Measurements from ENCODE around the gene C1orf94.
A peak's percentile ranks its signal among the peaks of the same experiment; 100 is the strongest.

The C1orf94 gene, protein sequence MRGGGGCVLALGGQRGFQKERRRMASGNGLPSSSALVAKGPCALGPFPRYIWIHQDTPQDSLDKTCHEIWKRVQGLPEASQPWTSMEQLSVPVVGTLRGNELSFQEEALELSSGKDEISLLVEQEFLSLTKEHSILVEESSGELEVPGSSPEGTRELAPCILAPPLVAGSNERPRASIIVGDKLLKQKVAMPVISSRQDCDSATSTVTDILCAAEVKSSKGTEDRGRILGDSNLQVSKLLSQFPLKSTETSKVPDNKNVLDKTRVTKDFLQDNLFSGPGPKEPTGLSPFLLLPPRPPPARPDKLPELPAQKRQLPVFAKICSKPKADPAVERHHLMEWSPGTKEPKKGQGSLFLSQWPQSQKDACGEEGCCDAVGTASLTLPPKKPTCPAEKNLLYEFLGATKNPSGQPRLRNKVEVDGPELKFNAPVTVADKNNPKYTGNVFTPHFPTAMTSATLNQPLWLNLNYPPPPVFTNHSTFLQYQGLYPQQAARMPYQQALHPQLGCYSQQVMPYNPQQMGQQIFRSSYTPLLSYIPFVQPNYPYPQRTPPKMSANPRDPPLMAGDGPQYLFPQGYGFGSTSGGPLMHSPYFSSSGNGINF

DNA sequence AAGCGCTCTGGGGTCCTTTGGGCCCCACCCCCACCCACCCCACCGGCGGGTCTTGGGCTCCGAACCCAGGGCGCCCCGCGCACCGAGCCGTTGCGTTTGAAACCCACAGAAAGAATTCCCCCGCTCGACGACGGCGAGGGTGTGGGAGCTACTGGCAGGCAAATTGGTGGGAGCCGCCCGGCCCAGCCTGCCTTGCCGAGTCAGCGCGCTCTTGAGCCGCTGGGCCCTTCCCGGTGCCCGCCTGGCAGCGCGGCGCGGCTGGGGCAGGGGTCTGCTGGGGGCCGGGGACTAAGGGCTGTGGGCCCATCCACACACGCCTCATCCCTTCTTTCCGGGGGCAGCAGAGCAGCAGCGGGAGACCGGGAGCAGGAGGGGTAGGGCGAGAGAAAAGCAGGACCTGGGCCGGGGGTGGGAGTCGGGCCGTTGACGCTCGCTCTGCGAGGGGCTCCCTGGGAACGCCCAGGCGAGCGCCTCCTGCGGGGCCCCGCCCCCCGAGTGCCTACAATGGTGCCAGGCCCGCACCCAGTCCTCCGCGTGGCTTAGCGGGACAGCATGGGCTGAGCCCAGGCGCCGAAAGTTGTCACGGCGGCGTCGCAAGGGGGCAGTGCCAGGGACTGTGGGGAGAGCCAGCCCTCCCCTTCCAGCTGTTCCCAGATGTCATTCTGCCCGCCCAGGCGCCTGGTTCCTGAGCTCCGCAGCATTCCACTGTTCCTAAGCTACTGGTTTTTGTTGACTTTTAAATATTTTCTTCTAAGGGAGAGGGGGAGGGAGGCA lies at the start of gene C1orf94:
C1orf94 (plus strand) TSS at position 78 of the 774 bp plus-strand sequence. CDS start 883 bp downstream, outside the sequence.
- no peak for DNase-seq

DNA sequence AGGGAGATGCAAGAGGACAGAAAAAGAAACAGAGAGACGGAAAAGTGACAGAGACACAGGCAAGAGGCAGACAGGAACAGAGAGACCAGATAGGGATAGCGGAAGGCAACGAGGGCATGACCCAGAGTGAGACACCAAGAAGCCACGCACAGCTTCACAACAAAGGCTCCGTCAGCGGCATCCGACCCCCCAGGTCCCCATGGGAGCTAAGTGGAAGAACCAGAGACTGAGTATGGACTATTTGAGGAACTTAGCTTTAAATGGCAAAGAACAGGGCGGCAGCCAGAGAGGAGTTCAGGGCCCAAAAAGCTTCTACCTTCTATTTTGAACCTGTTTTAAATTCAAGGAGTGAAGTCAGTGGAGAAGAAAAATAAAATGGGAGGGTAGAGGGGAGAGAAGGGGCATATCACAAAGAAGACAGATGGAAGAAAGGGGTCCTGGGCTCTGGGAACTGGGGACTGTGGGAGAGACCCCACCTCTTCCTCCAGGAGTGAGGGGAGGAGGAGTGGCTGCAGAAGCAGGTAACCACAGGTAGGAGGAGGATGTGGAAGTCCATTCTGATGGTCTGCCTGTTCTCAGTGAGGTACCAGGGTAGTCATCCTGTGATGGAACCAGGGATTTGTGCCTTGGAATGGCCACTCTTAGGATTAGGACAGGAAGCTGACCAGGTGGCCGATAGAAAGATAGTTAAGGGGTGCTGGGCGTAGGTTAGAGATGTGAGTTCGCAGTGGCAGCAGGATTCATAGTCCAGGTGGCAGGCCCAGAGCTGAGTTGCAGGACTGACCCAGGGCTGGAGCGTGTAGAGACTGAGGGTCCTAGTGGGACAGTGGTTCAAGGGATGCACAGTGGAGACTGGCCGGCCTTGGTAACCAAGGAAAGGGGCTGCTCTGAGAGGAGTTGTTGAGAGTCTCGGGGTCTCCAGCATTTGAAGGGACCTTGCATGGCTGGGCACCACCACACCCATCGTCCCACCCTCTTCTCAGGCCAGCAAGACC lies 49.4 kb upstream of the C1orf94 start:
- no peak for DNase-seq

DNA sequence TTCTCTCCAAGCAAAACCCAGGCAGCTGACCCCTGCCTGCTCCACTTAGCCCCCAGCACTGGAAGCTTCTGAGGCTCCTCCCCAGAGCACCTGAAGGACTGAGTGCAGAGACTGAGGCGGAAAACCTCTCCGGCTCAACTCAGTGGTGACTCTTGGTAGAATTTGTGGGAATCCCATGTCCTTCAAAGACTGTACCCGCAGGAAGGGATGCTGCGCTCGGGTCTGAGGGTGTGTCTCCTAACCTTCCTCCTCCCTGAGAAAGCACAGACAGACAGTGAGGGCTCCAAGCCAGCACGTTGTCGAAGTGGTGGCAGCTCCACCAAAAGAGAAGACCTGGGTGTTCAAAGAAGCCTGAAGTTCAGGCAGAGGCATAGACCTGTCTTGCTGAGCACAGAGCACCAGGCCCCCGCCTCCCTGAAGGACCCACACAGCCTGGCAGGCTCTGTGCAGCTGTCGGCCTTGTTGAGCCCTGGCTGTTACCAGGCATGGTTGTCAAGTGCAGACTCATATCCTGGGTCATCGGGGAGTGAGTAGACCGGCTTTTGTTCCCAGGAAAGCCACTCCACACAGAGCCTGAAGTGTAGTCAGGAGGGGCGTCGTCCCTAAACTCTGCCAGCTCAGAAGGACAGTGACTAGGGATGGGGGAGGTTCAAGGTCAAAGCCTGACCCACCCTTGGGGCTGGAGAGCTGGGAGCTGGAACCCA lies 48.4 kb upstream of the C1orf94 start:
- no peak for DNase-seq

DNA sequence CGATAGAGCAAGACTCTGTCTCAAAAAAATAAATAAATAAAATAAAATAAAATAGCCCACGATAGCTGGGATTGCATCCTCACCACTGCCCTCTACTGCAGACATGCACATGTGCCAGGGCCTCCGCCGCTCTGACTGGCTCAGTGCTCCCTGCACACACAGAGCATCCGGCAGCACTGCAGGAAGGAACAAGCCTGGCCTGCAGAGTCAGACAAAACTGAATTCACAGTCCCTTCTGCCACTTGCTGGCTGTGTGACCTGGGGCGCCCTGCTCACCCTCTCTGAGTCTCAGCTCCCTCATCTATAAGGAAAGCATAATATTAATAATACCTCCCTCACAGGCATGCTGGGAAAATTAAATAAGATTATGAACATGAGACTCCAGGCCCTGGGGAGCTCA lies 47.1 kb upstream of the C1orf94 start:
- DNase-seq = no peak

DNA sequence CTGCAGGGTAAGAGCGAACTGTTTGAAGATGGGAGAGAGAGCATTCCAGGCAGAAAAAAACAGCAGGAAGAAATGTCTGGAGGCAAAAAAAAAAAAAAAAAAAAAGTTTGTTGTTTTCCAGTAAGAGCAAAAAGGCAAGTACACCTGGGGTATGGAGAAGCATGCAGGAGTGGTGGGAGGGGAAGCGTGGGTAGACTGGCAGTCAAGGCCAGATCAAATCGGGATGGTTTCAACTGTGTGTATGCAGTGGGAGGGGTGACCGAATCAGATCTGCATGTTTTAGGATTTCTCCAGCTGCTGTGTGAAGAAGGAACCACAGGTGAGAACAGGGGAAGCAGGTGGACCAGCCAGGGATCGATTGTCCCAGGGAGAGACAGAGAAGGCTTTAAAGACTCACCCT lies 46.4 kb upstream of the C1orf94 start:
- DNase-seq = no peak

DNA sequence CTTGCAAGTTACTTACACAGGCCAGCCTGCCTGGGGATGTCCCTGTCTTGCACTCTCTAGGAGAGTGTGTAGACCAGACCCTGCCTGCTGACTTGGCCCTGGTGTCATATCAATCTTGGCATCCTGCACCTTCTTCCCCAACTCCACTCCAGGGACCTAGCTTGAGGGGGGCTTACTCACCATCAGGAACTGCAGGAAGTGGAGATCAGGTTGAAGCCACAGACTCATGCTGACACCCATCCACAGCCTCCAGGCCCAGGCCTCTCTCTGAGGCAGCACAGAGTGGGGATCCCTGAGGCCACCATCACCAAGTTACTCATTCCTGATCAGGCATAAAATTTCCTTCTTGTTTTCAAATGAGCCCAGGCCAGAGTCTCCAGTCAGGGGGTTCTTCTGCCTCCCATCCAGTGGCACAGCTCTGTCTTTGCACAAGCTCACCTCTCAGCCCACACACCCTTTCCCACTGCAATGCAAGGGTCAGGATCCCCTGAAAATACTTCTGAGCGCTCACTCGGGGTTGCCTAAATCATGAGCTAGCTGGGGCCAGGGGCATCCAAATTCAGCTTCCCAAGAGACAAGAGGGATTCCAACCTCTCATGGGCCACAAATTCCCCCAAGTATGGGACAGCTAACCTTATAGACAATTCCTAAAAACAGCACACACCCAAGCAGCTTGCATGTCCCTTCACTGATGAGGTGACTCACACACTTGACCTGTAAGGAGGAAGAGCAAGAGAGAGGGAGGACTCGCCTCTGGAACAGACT lies 45.1 kb upstream of the C1orf94 start:
- no peak for DNase-seq

DNA sequence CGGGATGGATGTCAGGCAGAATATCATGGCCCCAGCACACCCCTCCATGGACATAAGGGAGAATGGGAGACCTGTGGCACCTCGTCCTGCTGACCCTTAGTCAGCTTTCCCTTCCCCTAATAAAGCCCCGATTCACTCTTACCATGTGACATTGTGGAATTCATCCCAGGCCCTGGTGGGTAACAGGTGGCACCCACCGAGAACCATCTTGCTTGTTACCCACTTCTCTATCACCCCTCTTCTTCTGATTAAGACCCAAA lies 44.6 kb upstream of the C1orf94 start:
- no peak for DNase-seq

DNA sequence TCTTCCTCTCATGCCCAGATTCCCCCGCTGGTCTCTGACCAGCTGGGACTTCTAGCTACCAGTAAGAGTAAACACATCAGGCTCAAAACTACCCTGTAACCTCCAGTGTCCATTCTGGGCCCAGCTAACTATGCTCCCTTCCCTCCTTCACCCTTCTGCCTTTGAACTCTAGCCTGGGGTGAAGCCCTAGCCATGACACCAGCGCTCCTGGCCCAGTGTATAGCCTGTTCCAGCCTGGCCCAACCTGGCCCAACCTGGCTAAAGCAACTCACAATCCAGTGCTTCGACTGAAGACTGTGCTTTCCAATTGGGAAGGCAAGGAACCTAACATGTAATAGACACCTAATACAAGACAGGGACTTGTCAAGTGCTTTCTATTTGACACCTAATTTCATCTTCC lies 39.3 kb upstream of the C1orf94 start:
- DNase-seq = no peak

DNA sequence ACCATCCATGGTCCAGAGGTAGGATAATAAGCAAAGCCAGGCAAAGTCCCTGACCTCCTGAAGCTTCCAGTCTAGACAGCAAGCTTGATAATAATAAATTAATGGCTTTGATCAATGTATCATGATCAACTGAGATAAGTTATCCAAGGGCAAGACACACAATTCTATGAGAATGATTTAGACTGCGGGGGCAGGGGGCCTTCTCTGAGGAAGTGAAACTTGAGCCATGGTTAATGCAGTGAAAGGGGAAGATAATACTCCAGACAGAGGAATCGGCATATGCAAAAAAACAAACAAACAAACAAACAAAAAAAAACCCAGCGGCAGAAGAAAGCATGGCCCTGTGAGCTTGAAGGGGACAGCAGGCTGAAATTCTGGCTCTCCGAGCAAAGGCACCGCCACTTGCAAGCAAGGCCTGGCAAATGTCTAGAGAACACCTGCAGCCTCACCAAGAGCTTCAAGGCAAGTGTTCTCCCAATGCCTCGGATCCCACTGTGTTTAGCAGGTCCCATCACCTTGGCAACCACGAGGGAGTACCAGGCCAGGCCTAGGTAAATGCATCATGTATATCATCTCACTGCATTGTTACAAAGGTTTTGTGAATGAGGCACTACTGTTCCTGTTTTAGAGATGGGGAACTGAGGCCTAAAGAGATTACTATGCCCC lies 36.6 kb upstream of the C1orf94 start:
- DNase-seq = no peak

DNA sequence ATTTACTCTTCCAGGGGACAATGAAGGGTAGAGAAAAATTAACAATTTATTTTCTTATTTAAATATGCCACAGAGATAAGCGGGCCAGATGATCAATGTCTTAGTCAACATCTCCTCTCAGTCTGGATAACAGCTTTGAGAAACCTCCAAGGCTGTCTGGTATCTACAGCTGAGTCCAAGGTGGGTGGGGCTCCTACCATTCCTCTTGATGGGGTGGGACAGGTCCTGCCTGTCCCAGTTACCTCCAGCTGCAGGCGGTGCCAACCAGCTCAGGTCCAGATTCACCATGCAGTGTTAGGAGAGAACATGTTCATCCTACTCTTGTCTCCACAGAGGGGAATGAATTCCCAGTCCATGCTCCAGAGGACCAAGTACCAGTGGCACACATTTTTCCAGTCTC lies 32.7 kb upstream of the C1orf94 start:
- DNase-seq = no peak

DNA sequence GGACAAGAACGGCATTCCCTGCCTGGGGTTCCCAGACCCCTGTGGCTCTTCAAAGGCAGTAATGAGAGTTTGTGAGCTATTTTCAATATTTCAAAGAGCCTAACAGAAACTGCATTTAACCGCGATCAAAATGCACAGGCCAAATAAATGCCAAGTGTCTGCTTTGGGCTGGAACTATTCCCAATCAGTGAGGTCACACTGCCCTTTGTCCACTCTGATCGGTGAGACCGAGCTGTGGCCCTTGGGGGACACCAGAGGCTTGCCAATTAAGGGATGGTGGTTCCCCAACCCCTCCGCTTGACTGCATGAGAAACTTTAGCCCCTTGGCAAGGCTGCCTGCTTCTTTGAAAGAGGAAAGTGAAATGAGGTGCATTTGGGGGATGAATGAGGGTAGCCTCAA lies 31.9 kb upstream of the C1orf94 start:
- DNase-seq = no peak

DNA sequence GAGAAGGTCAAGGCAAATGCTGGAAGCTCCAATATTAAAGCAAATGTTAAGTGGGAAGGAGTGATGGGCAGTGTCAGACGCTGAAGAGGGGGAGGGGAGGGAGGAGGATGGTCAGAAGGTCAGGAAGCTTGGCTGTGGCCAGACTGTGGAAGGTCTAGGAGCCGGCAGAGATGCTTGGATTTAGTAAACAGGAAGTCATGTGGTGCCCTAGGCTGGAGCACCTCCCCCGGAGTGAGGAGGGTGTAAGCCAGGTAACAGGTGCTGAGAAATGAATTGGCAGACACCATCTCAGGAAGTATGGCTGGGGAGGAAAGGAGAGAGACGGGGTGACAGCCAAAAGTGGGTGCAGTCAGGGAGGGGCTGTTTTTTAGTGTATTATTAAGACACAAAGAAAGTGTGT lies 29.4 kb upstream of the C1orf94 start:
- DNase-seq = peak; percentile 90

DNA sequence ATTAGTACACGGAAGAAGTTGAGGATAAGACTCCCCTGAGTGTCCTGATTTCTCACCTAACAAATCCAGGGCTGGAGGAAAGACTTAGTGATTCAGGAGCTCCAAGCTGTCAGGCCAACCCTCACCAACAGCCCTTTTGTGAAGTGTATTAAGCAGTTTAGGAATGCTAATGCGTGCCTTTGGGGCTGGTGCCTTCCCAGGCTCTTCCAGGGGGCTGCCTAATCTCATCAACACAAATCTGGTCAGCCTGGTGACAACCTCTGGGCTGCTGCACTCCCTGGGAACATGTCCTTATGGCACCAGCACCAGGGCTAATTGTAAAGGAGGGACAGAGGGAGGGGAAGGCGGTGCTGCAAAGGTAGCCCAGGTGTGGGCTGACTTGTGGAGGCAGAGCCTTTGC lies 27.2 kb upstream of the C1orf94 start:
- no peak for DNase-seq

DNA sequence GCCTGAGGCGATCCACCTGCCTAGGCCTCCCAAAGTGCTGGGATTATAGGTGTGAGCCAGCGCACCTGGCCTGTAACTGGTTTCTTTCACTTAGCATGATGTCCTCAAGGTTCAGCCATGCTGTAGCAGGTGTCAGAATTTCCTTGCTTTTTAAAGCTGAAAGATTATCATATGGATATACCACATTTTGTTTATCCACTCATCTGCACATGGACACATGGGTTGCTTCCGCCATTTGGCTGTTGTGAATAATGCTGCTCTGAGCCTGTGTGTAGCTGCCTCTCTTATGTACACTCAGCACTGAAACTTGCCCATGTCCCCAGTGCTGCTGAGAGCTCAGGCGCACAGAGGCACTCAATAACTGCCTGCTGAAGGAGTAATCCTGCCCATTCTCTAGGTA lies 23.5 kb upstream of the C1orf94 start:
- DNase-seq = no peak

DNA sequence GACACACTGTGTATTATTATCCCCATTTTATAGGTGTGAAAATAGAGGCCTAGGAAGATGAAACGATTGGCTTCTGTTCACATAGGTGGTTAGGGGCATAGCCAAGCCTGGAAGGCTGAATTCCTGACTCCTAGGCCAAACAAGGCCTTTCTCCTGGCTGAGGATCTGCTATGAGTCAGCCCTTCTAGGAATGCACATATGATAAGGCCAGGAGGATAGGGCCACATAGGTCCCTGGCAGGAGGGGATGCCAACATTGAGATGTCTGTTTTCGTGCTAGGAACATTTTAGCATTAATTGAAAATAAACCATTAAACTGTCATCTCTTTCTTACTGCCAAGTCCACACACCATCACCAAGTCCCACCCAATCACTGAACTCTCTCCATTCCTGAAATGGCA lies 20.8 kb upstream of the C1orf94 start:
- no peak for DNase-seq

DNA sequence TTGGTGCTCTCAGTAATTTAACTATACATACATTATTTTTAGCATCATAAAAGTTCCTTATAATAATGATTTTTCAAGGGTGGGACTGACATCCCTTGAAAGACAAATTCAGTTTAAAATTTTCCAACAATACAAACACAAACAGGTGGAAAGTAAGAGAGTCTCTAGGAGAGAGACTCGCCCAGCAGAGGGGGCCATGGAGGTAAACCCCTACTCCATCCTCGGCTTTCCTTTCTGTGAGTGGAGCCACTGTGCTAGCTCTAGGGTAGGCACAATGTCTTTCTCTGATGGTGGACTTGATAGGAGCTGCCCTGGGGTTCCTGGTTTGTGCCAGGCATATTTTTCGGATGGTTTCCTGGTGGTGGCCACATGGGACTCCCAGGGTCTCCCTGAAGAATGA lies 20.0 kb upstream of the C1orf94 start:
- no peak for DNase-seq

DNA sequence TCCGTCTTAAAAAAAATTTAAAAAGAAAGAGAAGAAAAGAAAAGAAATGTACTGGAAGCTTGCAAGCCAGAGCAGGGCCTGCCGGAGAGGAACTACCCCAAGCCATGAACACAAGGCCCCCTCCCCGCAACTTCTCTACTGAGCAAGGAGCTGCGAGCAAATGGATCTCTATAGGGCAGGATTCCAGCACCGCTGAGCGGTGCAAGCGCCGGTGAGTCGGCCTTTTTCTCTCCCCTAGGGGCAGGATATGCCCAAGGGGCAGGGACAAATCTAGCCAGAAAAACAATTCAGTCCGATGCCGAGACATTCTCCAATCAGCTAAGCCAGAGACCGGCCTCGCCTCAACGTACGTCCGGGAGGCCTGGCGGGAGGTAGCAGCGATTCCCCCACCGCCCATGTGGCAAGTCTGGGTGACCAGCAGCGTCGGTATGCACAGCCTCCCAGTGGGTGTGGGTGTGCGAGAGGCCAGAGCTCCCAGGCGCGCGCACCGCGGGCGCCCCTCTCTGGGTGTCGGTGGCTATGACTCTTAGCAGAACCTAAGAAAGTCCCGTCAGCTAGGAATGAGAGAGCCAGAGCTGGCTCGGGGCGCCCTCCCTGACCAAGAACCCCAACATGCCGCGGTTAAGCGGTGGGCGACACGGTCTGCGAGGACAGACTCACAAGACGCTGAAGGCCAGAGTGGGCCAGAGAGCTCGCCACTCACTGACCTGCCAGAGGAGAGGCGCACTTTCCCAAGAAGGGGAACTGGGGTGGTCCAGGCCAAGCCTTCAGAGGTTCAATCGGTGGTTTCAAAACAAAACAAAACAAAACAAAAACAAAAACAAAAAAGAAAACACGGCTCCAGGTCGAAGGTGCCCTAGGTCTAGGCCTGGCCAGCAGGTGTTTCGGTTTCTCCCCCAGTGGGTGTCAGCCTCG lies 13.6 kb upstream of the C1orf94 start:
- peak; percentile 93 for DNase-seq

DNA sequence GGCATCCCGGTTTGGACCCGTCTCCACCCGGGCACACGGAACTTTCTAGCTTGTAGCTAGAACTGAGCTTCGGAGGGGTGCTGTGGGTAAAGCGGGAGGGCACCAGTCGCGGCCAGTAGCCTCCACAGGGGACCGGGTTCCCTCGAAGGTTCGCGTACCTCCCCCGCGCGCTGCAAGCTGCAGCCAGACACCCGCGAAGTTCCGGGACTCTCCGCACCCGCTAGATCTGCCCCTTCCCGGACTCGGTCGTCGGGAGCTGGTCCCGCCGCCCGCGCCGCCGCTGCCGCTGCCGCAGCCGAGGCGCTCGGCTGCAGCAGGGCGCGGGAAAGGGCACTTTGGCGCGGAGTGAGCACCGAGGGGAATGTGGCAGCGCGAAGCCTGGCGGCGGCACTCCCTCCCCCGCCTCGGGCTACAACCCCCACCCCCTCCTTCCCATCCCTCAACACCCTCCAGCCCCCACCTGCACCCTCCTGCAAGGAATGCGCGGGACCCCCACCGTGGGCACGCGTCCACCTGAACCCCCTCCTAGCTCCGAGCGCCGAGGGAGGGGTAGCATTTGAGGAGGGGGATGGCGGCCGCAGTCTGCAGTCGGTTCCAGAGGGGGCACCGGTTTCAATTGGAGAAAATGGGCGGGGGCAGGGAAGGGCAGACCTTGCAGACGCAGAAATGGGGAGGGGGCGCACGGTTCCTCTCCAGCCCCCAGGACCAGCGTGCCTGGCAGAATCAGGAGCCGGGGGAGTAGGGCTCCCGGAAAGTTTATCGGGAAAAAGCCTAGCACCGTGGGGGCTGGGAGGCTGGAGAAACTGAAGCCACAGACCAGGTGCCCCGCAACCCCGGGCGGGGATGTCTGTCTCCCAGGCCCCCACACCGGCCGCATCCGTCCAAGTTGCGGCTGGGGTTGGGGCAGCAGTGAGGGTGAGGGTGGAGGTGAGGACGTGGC lies 12.6 kb upstream of the C1orf94 start:
- peak; percentile 78 for DNase-seq

Measured in NCI-H510A (cell line).